ENCODE data around the gene EPHA3. TPM values are rescaled to one million over a fixed set of nuclear protein-coding genes. Genes with fewer than 3 reads are reported as not detected.
A peak's percentile ranks its signal among the peaks of the same experiment; 100 is the strongest.

The EPHA3 gene
- polyA plus RNA-seq, 1 donor from 2014 or later: 33.0 TPM

DNA sequence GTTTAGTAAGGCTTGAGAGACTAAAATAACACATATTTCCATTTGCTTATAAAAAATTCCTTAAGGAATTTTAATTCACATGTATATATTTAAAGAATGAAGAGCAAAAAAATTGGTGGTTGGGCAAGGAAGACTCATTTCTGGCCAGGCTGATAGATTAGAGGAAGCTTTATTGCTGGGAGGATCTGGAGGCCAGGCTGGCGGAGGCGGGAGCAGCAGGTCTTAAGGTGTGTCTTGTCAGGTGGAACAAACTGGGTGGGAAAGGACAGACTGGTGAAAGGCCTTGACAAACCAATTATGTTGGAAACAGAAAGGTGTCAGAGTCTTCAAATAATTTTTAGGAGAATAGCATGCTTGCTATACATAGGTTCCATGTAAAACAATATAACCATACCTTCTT, 124.7 kb downstream of the EPHA3 start:
- TF ChIP-seq TAF1 (IDR thresholded peaks at IDR 0.05; ENCODE audit: low read depth): no peak
- no peaks in the 10 kb centered on the region for H3K9me3 ChIP-seq (ENCODE audit: low read length)
- H2AFZ ChIP-seq (ENCODE audit: low read depth, low read length): no peak overlapping the region
- no peak overlapping the region for H3K9ac ChIP-seq (ENCODE audit: low read length)
- no peaks in the 10 kb centered on the region for H4K20me1 ChIP-seq (ENCODE audit: insufficient read depth)
- H3K4me3 ChIP-seq (ENCODE audit: low read length): no peak overlapping the region
- H3K27me3 ChIP-seq (ENCODE audit: insufficient read depth, low read depth, low read length): no peaks in the 10 kb centered on the region
- no peaks in the 10 kb centered on the region for H3K9me2 ChIP-seq (ENCODE audit: insufficient read depth, low read length)
- H3K36me3 ChIP-seq (ENCODE audit: insufficient read depth, low read length): no peaks in the 10 kb centered on the region
- no peaks in the 10 kb centered on the region for H3K79me2 ChIP-seq (replicated peaks; ENCODE audit: insufficient read depth, low read length)
- H3F3A ChIP-seq (ENCODE audit: insufficient read depth, low read length, poor library complexity, severe bottlenecking): no peaks in the 10 kb centered on the region
- no peak overlapping the region for H3K27ac ChIP-seq (ENCODE audit: low read length)
- no peak overlapping the region for H3K4me2 ChIP-seq (ENCODE audit: low read length)

DNA sequence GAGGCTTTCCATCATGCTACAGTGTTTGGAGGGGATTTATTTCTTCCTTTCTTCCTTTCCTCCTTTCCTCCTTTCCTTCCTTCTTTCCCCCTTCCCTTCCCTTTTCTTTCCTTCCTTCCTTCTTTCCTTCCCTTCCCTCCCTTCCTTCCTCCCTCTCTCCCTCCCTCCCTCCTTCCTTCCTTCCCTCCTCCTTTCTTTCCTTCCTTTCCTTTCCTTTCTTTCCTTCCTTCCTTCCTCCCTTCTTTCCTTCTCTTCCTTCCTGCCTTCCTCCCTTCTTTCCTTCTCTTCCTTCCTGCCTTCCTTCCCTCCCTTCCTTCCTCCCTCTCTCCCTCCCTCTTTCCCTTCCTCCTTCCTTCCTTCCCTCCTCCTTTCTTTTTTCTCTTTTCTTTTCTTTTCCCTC, 127.2 kb downstream of the EPHA3 start:
- no peak overlapping the region for H2AFZ ChIP-seq (ENCODE audit: low read depth, low read length)
- H3K36me3 ChIP-seq (ENCODE audit: insufficient read depth, low read length): no peaks in the 10 kb centered on the region
- H3K9ac ChIP-seq (ENCODE audit: low read length): no peak overlapping the region
- no peaks in the 10 kb centered on the region for H3F3A ChIP-seq (ENCODE audit: insufficient read depth, low read length, poor library complexity, severe bottlenecking)
- H3K9me2 ChIP-seq (ENCODE audit: insufficient read depth, low read length): no peaks in the 10 kb centered on the region
- H3K27me3 ChIP-seq (ENCODE audit: insufficient read depth, low read depth, low read length): no peaks in the 10 kb centered on the region
- H3K27ac ChIP-seq (ENCODE audit: low read length): no peak overlapping the region
- H3K9me3 ChIP-seq (ENCODE audit: low read length): no peaks in the 10 kb centered on the region
- TF ChIP-seq, protein P1, sequence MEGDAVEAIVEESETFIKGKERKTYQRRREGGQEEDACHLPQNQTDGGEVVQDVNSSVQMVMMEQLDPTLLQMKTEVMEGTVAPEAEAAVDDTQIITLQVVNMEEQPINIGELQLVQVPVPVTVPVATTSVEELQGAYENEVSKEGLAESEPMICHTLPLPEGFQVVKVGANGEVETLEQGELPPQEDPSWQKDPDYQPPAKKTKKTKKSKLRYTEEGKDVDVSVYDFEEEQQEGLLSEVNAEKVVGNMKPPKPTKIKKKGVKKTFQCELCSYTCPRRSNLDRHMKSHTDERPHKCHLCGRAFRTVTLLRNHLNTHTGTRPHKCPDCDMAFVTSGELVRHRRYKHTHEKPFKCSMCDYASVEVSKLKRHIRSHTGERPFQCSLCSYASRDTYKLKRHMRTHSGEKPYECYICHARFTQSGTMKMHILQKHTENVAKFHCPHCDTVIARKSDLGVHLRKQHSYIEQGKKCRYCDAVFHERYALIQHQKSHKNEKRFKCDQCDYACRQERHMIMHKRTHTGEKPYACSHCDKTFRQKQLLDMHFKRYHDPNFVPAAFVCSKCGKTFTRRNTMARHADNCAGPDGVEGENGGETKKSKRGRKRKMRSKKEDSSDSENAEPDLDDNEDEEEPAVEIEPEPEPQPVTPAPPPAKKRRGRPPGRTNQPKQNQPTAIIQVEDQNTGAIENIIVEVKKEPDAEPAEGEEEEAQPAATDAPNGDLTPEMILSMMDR (IDR thresholded peaks at IDR 0.05; ENCODE audit: poor library complexity, severe bottlenecking): no peak
- no peak for TF ChIP-seq TAF1 (IDR thresholded peaks at IDR 0.05; ENCODE audit: low read depth)
- TF ChIP-seq, protein P2, sequence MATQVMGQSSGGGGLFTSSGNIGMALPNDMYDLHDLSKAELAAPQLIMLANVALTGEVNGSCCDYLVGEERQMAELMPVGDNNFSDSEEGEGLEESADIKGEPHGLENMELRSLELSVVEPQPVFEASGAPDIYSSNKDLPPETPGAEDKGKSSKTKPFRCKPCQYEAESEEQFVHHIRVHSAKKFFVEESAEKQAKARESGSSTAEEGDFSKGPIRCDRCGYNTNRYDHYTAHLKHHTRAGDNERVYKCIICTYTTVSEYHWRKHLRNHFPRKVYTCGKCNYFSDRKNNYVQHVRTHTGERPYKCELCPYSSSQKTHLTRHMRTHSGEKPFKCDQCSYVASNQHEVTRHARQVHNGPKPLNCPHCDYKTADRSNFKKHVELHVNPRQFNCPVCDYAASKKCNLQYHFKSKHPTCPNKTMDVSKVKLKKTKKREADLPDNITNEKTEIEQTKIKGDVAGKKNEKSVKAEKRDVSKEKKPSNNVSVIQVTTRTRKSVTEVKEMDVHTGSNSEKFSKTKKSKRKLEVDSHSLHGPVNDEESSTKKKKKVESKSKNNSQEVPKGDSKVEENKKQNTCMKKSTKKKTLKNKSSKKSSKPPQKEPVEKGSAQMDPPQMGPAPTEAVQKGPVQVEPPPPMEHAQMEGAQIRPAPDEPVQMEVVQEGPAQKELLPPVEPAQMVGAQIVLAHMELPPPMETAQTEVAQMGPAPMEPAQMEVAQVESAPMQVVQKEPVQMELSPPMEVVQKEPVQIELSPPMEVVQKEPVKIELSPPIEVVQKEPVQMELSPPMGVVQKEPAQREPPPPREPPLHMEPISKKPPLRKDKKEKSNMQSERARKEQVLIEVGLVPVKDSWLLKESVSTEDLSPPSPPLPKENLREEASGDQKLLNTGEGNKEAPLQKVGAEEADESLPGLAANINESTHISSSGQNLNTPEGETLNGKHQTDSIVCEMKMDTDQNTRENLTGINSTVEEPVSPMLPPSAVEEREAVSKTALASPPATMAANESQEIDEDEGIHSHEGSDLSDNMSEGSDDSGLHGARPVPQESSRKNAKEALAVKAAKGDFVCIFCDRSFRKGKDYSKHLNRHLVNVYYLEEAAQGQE (IDR thresholded peaks at IDR 0.05; ENCODE audit: borderline replicate concordance): no peak
- H3K4me3 ChIP-seq (ENCODE audit: low read length): no peak overlapping the region
- no peaks in the 10 kb centered on the region for H4K20me1 ChIP-seq (ENCODE audit: insufficient read depth)
- no peaks in the 10 kb centered on the region for H3K79me2 ChIP-seq (replicated peaks; ENCODE audit: insufficient read depth, low read length)
- no peak overlapping the region for H3K4me2 ChIP-seq (ENCODE audit: low read length)

DNA sequence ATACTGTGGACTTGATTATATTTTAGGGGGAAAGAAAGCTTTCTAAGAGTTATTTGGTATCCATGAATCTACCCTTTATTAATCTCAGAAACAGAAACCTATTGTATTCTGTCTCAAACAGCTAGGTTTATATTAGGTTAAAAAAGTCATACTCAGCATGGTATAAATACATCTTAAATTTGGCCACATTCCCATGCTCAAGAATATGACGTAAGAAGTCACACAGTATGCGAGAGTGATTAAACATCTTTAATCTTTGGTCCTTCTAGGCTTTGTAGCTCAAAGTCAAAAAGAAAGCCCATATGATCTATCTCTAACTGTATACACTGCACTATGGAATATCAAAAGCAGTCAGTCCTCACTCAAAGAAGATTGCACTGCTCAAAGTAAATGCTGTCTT, 131.4 kb downstream of the EPHA3 start:
- H3K9me3 ChIP-seq (ENCODE audit: low read length): no peaks in the 10 kb centered on the region
- no peaks in the 10 kb centered on the region for H3K36me3 ChIP-seq (ENCODE audit: insufficient read depth, low read length)
- H3K9me2 ChIP-seq (ENCODE audit: insufficient read depth, low read length): no peaks in the 10 kb centered on the region
- no peaks in the 10 kb centered on the region for H3K27me3 ChIP-seq (ENCODE audit: insufficient read depth, low read depth, low read length)
- H3F3A ChIP-seq (ENCODE audit: insufficient read depth, low read length, poor library complexity, severe bottlenecking): no peaks in the 10 kb centered on the region
- no peaks in the 10 kb centered on the region for H3K79me2 ChIP-seq (replicated peaks; ENCODE audit: insufficient read depth, low read length)
- no peak overlapping the region for H3K9ac ChIP-seq (ENCODE audit: low read length)
- no peak overlapping the region for H3K4me2 ChIP-seq (ENCODE audit: low read length)
- H4K20me1 ChIP-seq (ENCODE audit: insufficient read depth): no peaks in the 10 kb centered on the region
- H3K27ac ChIP-seq (ENCODE audit: low read length): no peak overlapping the region
- H3K4me3 ChIP-seq (ENCODE audit: low read length): no peak overlapping the region
- TF ChIP-seq EZH2 (IDR thresholded peaks at IDR 0.05; ENCODE audit: borderline replicate concordance, insufficient read depth, low read length, poor library complexity, severe bottlenecking) (no peak), EP300 (conservative IDR thresholded peaks at IDR 0.05; ENCODE audit: poor library complexity, severe bottlenecking) (peak; percentile 13), SMC3 (conservative IDR thresholded peaks at IDR 0.05; ENCODE audit: poor library complexity) (no peak), POLR2AphosphoS5 (IDR thresholded peaks at IDR 0.05) (peak; percentile 9)
- TF ChIP-seq, protein P1 (IDR thresholded peaks at IDR 0.05; ENCODE audit: poor library complexity, severe bottlenecking): no peak
- H2AFZ ChIP-seq (ENCODE audit: low read depth, low read length): no peak overlapping the region
